GM12875 (cell line): ENCODE results near the gene DLK1.

Experiments used
- H3K4me3 ChIP-seq: one replicate; pipeline ENCODE4 v1.5.1; 2011; ENCODE audit warnings: low read depth, low read length, control low read depth
- CTCF ChIP-seq: IDR thresholded peaks from 2 replicates; pipeline ENCODE4 v1.5.1; 2011; ENCODE audit warnings: low read depth, mild to moderate bottlenecking, control low read depth, inconsistent platforms, low read length, moderate library complexity, borderline replicate concordance; ENCODE audit not compliant: insufficient read depth

DLK1 gene

GRCh38 chr14:100765991-100766390 is 39.3 kb downstream of the DLK1 start:
- no peak for TF ChIP-seq CTCF
- no peak overlapping the region for H3K4me3 ChIP-seq

GRCh38 chr14:100767003-100767787 is 40.5 kb downstream of the DLK1 start:
- TF ChIP-seq CTCF: no peak
- H3K4me3 ChIP-seq: no peak overlapping the region

- TF ChIP-seq CTCF: no peak
- H3K4me3 ChIP-seq: no peak overlapping the region
These were observed 41.3 kb downstream of the DLK1 start for GRCh38 chr14:100767788-100768536.

- no peak overlapping the region for H3K4me3 ChIP-seq
- TF ChIP-seq CTCF: no peak
These were observed 42.6 kb downstream of the DLK1 start for GRCh38 chr14:100769035-100769939.

- no peak overlapping the region for H3K4me3 ChIP-seq
- no peak for TF ChIP-seq CTCF
These were observed 43.4 kb downstream of the DLK1 start for GRCh38 chr14:100770046-100770445.

GRCh38 chr14:100770605-100771120 is 44.0 kb downstream of the DLK1 start:
- H3K4me3 ChIP-seq: no peak overlapping the region

More at GRCh38 chr14:100770605-100771120, 44.0 kb downstream of the DLK1 start:
- no peak for TF ChIP-seq CTCF
